IMR-90 (cell line): Measurements from ENCODE around the gene TNIP1.

Experiments used
- BHLHE40 ChIP-seq: fragments of 150-350 bp; IDR thresholded peaks from 2 replicates; pipeline ENCODE4 v1.6.1; 2016; ENCODE audit warnings: mild to moderate bottlenecking, low read depth, low read length
- CEBPB ChIP-seq: IDR thresholded peaks from 2 replicates; pipeline ENCODE4 v1.6.1; 2012; ENCODE audit warnings: low read depth, low read length, improper control_type of control experiment
- CHD1 ChIP-seq: IDR thresholded peaks from 2 replicates; pipeline ENCODE4 v1.6.1; 2012; ENCODE audit warnings: low read depth, low read length, improper control_type of control experiment
- FOS ChIP-seq: fragments of 150-350 bp; IDR thresholded peaks from 2 replicates; pipeline ENCODE4 v1.6.1; 2016; ENCODE audit warnings: low read depth, low read length
- MAFK ChIP-seq: IDR thresholded peaks from 2 replicates; pipeline ENCODE4 v1.6.1; 2012; ENCODE audit warnings: low read depth, low read length, improper control_type of control experiment
- MAZ ChIP-seq: IDR thresholded peaks from 2 replicates; pipeline ENCODE4 v1.6.1; 2012; ENCODE audit warnings: low read depth, mild to moderate bottlenecking, low read length, improper control_type of control experiment, moderate library complexity, borderline replicate concordance
- MXI1 ChIP-seq: IDR thresholded peaks from 2 replicates; pipeline ENCODE4 v1.6.1; 2012; ENCODE audit warnings: low read depth, mild to moderate bottlenecking, low read length, moderate library complexity, borderline replicate concordance
- POLR2A ChIP-seq: IDR thresholded peaks from 2 replicates; pipeline ENCODE4 v1.6.1; 2012; ENCODE audit warnings: mild to moderate bottlenecking, low read depth, low read length
- RAD21 ChIP-seq: IDR thresholded peaks from 2 replicates; pipeline ENCODE4 v1.6.1; 2012; ENCODE audit warnings: low read length, improper control_type of control experiment
- RFX5 ChIP-seq: IDR thresholded peaks from 2 replicates; pipeline ENCODE4 v1.8.0; 2012; ENCODE audit warnings: low read depth, mild to moderate bottlenecking, low read length, moderate library complexity
- SMC3 ChIP-seq: fragments of 150-350 bp; IDR thresholded peaks from 2 replicates; pipeline ENCODE4 v1.6.1; 2016; ENCODE audit warnings: low read depth, mild to moderate bottlenecking, antibody characterized with exemption, low read length, moderate library complexity
- TF ChIP-seq, protein P1 (sequence below): conservative IDR thresholded peaks from 2 replicates; pipeline ENCODE4 v1.5.1; 2012; ENCODE audit warnings: mild to moderate bottlenecking, low read depth, low read length, improper control_type of control experiment
- TF ChIP-seq, protein P2 (sequence below): fragments of 150-350 bp; IDR thresholded peaks from 2 replicates; pipeline ENCODE4 v1.6.1; 2017; ENCODE audit warnings: mild to moderate bottlenecking, antibody characterized with exemption, low read length, low read depth
- TF ChIP-seq, protein P3 (sequence below): fragments of 150-350 bp; IDR thresholded peaks from 2 replicates; pipeline ENCODE4 v1.6.1; 2016; ENCODE audit warnings: low read depth, mild to moderate bottlenecking, low read length, moderate library complexity, borderline replicate concordance

DNA sequence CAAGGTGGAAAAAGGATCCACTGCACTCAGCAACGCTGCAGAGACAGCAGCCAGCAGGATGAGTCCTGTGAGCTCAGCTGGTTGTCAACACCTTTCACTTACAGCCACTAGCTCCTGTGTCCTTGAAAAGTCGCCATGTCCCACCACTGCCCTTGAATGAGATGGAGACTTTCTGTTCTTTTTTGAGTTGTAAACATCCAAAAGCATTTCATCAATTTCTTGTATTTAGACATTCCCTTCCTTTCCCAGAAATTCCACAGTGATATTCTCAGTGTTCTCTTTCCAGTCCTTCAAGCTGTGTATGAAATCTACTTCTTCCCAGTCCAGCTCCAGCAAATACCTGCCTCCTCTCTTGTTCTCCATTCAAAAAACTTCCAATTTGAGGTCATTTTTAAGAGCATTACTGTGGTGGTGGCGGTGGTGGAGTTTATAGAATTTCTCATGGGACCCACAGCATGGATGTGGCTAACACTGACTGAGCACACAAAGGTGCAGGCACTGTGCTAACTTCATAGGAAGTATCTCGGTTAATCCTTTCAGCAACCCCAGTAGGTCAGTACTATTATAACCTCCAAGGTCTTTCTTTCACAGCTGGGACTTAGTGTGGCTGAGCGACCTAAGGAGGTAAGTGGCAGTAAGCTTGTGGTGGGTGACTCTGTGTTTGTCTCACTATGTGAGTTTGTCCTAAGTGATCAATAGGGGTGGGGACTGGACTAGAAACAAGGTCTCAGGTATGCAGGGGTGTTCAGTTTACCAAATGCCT is 75.5 kb downstream of the TNIP1 start:
- no peak for TF ChIP-seq RFX5
- TF ChIP-seq, protein P1, sequence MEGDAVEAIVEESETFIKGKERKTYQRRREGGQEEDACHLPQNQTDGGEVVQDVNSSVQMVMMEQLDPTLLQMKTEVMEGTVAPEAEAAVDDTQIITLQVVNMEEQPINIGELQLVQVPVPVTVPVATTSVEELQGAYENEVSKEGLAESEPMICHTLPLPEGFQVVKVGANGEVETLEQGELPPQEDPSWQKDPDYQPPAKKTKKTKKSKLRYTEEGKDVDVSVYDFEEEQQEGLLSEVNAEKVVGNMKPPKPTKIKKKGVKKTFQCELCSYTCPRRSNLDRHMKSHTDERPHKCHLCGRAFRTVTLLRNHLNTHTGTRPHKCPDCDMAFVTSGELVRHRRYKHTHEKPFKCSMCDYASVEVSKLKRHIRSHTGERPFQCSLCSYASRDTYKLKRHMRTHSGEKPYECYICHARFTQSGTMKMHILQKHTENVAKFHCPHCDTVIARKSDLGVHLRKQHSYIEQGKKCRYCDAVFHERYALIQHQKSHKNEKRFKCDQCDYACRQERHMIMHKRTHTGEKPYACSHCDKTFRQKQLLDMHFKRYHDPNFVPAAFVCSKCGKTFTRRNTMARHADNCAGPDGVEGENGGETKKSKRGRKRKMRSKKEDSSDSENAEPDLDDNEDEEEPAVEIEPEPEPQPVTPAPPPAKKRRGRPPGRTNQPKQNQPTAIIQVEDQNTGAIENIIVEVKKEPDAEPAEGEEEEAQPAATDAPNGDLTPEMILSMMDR = no peak
- TF ChIP-seq MXI1 = no peak
- no peak for TF ChIP-seq BHLHE40
- TF ChIP-seq POLR2A = no peak
- TF ChIP-seq CEBPB = no peak
- TF ChIP-seq SMC3 = no peak
- TF ChIP-seq MAFK = no peak
- TF ChIP-seq, protein P2, sequence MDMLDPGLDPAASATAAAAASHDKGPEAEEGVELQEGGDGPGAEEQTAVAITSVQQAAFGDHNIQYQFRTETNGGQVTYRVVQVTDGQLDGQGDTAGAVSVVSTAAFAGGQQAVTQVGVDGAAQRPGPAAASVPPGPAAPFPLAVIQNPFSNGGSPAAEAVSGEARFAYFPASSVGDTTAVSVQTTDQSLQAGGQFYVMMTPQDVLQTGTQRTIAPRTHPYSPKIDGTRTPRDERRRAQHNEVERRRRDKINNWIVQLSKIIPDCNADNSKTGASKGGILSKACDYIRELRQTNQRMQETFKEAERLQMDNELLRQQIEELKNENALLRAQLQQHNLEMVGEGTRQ = no peak
- TF ChIP-seq MAZ = no peak
- TF ChIP-seq RAD21 = no peak
- TF ChIP-seq, protein P3, sequence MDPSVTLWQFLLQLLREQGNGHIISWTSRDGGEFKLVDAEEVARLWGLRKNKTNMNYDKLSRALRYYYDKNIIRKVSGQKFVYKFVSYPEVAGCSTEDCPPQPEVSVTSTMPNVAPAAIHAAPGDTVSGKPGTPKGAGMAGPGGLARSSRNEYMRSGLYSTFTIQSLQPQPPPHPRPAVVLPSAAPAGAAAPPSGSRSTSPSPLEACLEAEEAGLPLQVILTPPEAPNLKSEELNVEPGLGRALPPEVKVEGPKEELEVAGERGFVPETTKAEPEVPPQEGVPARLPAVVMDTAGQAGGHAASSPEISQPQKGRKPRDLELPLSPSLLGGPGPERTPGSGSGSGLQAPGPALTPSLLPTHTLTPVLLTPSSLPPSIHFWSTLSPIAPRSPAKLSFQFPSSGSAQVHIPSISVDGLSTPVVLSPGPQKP = no peak
- no peak for TF ChIP-seq FOS
- no peak for TF ChIP-seq CHD1
